ENCODE results near the gene APOL1.

The APOL1 gene

GRCh38 chr22:36232715-36233401 is 20.1 kb upstream of the APOL1 start:
- DNase-seq (ENCODE audit: low read depth in 2 of 2): no peak
- no peak overlapping the region for H3K4me3 ChIP-seq (replicated peaks in 1 of 2; ENCODE audit: low read depth in 2 of 2, low read length in 2 of 2)
- TF ChIP-seq, protein P1, sequence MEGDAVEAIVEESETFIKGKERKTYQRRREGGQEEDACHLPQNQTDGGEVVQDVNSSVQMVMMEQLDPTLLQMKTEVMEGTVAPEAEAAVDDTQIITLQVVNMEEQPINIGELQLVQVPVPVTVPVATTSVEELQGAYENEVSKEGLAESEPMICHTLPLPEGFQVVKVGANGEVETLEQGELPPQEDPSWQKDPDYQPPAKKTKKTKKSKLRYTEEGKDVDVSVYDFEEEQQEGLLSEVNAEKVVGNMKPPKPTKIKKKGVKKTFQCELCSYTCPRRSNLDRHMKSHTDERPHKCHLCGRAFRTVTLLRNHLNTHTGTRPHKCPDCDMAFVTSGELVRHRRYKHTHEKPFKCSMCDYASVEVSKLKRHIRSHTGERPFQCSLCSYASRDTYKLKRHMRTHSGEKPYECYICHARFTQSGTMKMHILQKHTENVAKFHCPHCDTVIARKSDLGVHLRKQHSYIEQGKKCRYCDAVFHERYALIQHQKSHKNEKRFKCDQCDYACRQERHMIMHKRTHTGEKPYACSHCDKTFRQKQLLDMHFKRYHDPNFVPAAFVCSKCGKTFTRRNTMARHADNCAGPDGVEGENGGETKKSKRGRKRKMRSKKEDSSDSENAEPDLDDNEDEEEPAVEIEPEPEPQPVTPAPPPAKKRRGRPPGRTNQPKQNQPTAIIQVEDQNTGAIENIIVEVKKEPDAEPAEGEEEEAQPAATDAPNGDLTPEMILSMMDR (IDR thresholded peaks at IDR 0.05; ENCODE audit: low read depth, low read length): no peak

GRCh38 chr22:36233796-36234195 is 19.1 kb upstream of the APOL1 start:
- TF ChIP-seq, protein P1 (IDR thresholded peaks at IDR 0.05; ENCODE audit: low read depth, low read length): no peak
- no peak for DNase-seq (ENCODE audit: low read depth in 2 of 2)
- H3K4me3 ChIP-seq (replicated peaks in 1 of 2; ENCODE audit: low read depth in 2 of 2, low read length in 2 of 2): no peak overlapping the region

- H3K4me3 ChIP-seq (replicated peaks in 1 of 2; ENCODE audit: low read depth in 2 of 2, low read length in 2 of 2): no peak overlapping the region
- TF ChIP-seq, protein P1 (IDR thresholded peaks at IDR 0.05; ENCODE audit: low read depth, low read length): no peak
- DNase-seq (ENCODE audit: low read depth in 2 of 2): no peak
Measured at GRCh38 chr22:36234213-36234612, 18.7 kb upstream of the APOL1 start.

DNA sequence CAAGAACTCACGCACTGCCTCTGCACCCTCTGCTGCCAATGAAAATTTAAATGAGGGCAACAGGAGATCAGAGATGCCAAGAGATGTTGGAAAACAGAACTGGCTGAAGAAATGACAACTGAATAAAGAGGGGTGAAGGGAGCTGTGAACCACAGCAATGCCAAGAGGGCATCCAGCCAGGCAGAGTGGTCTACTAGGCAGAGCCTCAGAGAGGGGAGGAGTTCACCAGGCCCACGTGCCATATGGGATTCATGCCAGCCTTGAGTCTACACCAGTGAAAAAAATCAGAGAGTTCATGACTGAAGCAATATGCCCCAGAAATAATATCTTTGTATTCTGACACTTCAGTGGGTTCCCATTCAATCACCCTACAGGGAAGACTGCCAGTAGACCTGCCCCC is 18.0 kb upstream of the APOL1 start:
- H3K4me3 ChIP-seq (replicated peaks in 1 of 2; ENCODE audit: low read depth in 2 of 2, low read length in 2 of 2): no peak overlapping the region
- DNase-seq (ENCODE audit: low read depth in 2 of 2): peak in 1 of 2 donors; percentile 26
- TF ChIP-seq, protein P1 (IDR thresholded peaks at IDR 0.05; ENCODE audit: low read depth, low read length): no peak

GRCh38 chr22:36235585-36235984 is 17.3 kb upstream of the APOL1 start:
- no peak for DNase-seq (ENCODE audit: low read depth in 2 of 2)

DNA sequence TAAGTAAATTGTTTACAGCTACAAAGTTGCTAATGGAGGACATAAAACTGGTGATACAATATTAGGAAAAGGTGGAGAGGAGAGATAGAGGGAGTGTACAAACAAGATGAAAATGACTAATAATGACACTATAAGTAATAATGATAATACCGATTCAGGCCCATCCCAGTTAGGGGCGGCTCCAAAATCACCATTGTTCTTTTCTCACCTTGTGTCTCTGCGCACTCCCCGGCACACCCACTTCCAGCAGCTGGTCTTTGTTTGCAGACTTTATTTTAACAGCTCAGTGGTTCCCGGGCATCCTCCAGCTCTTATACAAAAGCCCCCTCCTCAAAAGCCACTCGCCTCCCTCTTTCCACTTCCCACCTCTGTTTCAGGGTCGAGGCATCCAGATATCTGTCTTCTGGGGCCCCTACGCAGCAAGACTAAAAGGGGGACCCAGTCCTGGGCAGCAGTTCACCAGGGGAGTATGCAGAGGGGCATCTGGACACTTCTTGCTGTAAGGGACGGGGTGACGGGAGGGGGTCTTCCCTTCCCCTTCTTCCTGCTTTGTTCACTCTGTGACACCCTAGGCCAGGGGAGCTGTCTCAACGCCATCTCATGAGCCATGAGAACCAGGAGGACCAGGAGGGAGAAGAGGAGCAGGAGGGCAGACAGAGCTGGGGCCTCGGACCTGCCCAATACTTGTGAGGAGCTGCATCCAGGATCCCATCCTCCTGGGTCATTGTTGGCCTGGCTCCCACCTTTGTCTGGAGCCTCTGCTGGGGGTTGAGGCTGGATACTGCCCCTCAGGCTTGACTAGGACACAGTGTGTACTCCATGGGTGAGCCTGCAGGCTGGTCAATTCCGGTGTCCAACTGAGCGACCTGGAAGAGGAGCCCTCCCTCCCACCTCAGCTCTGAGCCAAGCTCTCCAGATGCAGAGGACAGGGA is 16.3 kb upstream of the APOL1 start:
- TF ChIP-seq, protein P1 (IDR thresholded peaks at IDR 0.05; ENCODE audit: low read depth, low read length): no peak
- peak overlapping the region in 1 of 2 donors; percentile 82 for H3K4me3 ChIP-seq (replicated peaks in 1 of 2; ENCODE audit: low read depth in 2 of 2, low read length in 2 of 2)
- DNase-seq (ENCODE audit: low read depth in 2 of 2): no peak

More at GRCh38 chr22:36235585-36235984, 17.3 kb upstream of the APOL1 start:
- TF ChIP-seq, protein P1 (IDR thresholded peaks at IDR 0.05; ENCODE audit: low read depth, low read length): no peak
- no peak overlapping the region for H3K4me3 ChIP-seq (replicated peaks in 1 of 2; ENCODE audit: low read depth in 2 of 2, low read length in 2 of 2)
